Retina (tissue), 1 donor: ENCODE results near the gene ENPP1.
"Not testable (repeated sequence)": the region's sequence is repeated elsewhere in the genome, so short reads cannot be mapped to it uniquely, and the experiment has no call there.

ENCODE experiments used
- DNase-seq: peaks from one replicate; pipeline ENCODE4 v3.0.0-alpha.2; 2016

The ENPP1 gene

GRCh38 chr6:131832363-131832762, 24.5 kb downstream of the ENPP1 start:
- no peak for DNase-seq

DNA sequence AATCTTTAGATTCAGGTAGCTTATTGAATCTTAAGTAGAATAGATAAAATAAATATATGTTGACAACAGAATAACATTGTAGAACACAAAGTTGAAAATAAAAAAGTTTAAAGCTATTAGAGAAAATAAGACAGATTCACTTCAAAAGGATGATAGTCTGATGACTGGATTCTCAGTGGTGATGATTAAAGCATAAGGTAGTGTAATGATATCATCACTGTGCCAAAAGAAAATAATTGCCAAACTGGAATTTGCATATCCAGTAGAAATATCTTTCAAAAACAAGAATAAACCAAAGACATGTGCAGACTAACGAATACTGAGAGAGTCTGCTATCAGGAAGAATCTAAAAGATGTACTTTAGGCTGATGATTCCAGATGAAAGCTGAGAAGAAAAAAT, 30.2 kb downstream of the ENPP1 start:
- no peak for DNase-seq

- DNase-seq, result no peak
These were observed 31.6 kb downstream of the ENPP1 start for GRCh38 chr6:131839388-131839787.

DNA sequence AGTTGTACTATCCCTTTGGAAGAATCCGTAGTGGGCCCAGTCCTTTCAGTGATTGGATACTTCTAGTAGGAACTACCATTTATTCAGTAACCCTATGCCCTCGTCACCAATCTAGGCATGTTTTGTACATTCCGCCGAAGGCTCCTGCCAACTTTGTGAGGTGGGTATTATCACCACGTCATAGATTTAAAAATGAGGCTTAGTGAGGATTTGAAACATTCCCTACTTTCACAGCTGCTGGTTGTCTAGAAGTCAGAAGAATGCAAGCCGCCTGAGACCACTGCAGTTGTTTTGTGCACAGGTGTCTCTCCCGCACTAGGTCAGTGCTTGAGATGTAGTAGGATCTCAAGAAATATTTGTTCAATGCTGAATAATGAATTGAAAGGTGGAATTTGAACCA, 32.6 kb downstream of the ENPP1 start:
- DNase-seq, result no peak

GRCh38 chr6:131840936-131841583, 33.2 kb downstream of the ENPP1 start:
- DNase-seq, result no peak

DNA sequence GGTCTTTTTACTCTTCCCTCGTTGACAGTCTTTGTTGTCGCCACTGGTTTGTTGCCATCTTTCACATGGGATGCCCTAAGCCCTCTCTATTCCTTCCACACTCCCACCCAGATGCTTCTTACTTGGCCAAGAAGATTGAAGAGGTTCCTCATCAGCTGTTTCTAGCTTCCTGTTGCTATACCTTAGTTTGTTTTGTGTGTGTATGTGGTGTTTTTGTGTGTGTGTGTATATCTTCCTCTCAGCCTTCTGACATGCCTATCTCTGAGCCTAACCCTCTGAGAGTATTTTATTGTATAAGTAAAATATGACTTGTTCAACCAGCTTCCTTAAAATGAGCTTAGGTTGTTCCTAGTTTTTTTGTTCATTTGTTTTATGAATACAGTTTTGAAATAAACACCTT, 35.9 kb downstream of the ENPP1 start:
- DNase-seq, result no peak

DNA sequence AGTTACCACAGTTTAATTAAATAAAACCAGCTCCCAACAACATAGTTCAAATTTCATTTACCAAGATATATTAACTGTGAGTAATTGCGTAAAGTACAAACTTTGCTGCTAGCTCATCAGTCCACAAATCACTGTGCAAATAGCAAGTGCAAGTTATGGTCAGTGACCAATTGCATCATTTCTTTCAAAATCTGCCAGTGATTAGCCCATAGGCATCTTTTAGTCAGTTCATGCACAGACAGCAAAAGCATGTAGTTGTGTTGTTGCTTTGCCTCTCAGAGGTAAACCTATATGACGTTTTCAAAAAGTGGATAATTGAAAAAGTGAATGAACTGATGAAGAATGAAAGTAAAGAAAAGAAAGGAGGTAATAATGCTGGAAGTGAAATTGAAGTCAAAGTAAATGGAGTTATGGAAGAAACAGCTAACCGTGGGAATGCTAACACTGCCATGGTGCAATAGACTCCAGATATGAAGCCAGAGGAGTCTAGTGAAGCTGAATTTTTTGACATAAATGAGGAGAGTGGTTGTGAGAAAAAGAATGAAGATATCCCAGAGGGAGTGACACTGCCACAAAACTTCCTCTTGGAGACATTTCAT, 36.5 kb downstream of the ENPP1 start:
- no peak for DNase-seq

DNA sequence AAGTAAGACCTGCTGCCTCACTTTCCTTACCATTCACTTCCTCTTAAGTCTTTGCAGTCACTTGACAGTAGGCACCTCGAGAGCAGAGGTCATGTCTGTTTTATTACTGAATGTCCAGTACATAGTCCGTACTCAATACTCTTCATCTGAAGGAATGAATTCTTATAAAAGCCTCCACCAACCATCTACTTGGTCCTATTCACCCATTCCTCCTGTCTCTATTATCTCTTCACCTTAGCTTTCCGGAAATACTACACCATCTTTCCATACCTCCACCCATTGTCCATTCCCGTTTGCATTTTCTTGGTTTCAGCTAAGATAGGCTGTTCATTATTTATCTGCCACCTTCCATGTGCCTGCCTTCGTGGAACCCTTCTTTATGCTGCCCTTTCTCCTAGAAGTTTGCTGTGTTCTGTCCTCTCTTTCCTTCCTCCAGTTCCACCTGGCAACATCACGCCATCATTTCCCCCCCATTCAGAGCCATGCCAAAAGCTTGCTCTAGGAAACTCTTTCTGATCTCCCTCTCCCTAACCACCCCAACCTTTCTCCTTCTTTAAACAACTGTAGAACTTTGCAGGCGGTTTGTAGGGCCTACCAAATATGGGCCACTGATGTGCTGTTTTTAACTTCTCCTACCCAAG, 38.3 kb downstream of the ENPP1 start:
- DNase-seq, result no peak

DNA sequence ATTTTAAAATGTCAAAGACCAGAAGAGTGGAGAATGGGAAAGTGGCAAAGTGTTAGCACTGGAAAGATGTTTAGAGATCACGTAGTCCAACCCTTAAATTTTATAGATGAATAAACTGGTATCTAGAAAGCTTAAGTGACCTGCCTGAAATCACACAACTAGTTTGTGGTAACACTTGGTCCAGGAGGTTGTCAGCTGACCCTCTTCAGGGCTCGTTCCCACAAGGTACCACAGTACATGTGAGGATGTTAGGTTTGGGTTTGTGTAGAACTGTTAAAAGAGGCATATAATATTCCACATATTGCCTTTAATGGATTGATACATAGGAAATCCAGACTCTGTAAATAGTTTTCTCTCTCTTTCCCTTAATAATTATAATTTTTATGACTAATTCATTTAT, 39.1 kb downstream of the ENPP1 start:
- no peak for DNase-seq

GRCh38 chr6:131849799-131850198, 42.0 kb downstream of the ENPP1 start:
- no peak for DNase-seq

- no peak for DNase-seq
These were observed 43.4 kb downstream of the ENPP1 start for GRCh38 chr6:131851049-131851769.

GRCh38 chr6:131852200-131852599, 44.4 kb downstream of the ENPP1 start:
- DNase-seq, result no peak

- DNase-seq, result no peak
These were observed 47.0 kb downstream of the ENPP1 start for GRCh38 chr6:131854803-131855202.

DNA sequence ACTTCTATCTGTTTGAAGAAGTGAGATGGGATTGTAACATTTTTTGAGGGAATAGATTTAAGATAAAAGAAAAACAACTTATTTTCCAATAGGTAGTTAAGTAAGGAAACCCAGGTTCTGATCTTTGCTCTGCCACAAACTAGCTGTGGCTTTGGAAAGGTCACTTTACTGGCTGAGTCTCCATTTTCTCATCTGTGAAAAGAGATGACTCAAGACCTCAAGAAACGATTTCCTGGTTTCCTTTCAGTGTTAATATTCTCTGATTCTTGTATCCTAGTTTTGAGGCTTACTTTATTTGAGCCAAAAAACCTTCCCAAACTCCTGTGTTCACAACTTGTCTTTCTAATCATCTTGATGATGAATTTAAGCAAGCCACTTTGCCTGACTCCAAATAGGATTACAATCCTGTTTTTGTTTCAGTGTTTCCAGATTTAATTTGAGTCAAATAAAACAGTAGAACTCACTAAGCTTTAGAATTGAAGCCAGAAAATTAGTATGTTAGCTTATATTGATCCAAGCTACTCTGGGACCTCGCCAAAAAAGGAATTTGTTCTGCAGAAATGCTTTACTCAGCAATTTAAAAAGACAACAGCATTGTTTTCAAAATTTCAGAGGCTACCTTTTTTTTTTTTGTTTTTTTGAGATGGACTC, 51.1 kb downstream of the ENPP1 start:
- no peak for DNase-seq

GRCh38 chr6:131859658-131860057, 51.8 kb downstream of the ENPP1 start:
- DNase-seq, result not testable (repeated sequence)

DNA sequence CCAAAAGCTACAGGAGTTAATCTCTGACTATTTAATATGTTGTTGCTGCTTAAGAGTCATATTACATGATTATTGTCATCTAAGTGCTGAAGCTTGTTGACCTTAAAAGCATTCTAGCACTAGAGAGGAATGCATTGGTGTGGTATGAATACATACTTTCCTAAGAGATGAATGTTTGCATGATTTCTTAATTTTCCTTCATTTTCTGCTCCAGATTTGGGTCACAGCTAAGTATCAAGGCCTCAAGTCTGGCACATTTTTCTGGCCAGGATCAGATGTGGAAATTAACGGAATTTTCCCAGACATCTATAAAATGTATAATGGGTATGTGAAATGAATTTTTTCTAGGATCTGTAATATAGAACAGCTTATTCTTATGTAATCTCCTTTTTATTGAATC, 53.6 kb downstream of the ENPP1 start:
- no peak for DNase-seq

- no peak for DNase-seq
These were observed 54.7 kb downstream of the ENPP1 start for GRCh38 chr6:131862476-131862875.

DNA sequence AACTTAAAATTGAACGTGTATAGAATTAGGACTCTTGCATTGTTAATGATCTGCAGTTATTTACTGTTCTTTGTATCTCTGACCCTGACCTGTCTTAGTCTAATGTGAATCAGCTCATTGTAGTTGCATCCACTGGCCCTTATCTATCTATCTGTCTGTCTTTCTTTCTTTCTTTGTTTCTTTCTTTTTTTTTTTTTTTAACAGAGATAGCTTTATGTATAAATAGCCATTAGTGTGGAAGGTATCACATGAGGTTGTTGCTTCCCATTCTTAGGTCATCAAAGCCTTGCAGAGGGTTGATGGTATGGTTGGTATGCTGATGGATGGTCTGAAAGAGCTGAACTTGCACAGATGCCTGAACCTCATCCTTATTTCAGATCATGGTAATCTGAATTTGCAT, 59.9 kb downstream of the ENPP1 start:
- no peak for DNase-seq

DNA sequence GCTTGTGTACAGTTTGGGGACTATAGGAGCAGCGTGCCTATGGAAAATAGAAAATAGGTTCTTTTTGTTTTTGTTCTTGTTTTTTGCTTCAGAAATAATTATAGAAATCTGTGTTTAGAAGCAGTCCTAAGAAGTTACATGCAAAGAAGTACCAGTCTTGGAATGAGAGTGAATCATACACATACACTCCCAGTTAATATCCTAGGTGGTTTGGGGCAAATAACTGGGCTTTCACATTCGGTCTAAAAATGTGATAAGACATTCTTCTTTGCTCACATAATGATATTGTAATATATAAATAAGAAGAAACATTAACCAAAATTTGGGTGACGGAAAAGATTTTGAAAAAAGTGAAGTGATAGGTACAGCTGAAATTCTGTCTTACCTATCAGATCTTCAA, 61.0 kb downstream of the ENPP1 start:
- no peak for DNase-seq

- no peak for DNase-seq
These were observed 67.8 kb downstream of the ENPP1 start for GRCh38 chr6:131875647-131876046.

DNA sequence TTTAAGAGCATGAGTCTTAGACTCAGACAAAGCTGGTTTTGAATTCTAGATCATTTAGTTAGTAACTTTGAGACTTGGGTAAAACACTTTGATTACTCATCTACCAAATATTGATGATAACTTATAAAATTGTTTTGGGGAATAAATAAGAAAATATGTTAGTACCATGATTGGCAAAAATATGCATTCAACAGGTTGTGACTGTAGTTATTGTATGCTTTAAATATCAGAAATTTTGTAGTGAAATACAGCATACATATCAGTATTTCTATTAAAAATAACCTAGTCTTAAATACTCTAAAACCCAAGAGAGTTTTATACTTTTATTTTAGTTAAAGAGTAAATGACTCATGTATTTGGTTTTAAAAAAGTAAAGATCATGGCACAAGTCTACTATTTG, 68.7 kb downstream of the ENPP1 start:
- no peak for DNase-seq

GRCh38 chr6:131877999-131878789, 70.4 kb downstream of the ENPP1 start:
- no peak for DNase-seq

DNA sequence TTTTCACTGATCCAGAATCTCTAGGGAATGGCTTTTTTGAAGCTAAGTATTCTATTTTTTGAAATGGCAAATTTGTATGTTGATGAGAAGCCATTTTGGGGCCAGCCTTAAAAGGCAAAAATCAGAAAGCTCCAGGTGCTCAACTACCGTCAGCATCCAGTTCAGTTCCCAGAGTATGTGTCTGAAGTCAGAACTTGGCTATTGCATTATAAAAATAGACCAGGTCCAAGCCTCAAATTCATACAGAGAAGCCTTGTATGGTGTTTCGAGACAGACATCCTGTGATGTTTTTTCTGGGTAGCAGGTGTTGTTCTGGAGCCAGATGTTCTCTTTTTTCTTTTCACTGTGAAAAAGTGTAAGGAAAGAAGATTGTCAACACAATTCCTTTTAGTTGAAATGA, 75.2 kb downstream of the ENPP1 start:
- no peak for DNase-seq
